Amniotic stem cell (primary cell): Measurements from ENCODE around the gene MRPL51.
A peak's percentile ranks its signal among the peaks of the same experiment; 100 is the strongest.
"Not testable (repeated sequence)": the region's sequence is repeated elsewhere in the genome, so short reads cannot be mapped to it uniquely, and the experiment has no call there.

Experiments used
- DNase-seq: peaks from one replicate; lab custom pipeline; 2025; lab: John Stamatoyannopoulos, UW

Gene MRPL51

GRCh38 chr12:6488240-6488639, 4.8 kb downstream of the MRPL51 start:
- DNase-seq, result no peak

- DNase-seq, result no peak
Measured at GRCh38 chr12:6478416-6478815, 14.6 kb downstream of the MRPL51 start.

GRCh38 chr12:6477601-6478377, 15.3 kb downstream of the MRPL51 start:
- DNase-seq, result not testable (repeated sequence)

- DNase-seq, result peak; percentile 21
Measured at GRCh38 chr12:6476489-6476888, 16.6 kb downstream of the MRPL51 start.

GRCh38 chr12:6475233-6475975, 17.7 kb downstream of the MRPL51 start:
- DNase-seq, result not testable (repeated sequence)

GRCh38 chr12:6472491-6472890, 20.6 kb downstream of the MRPL51 start:
- no peak for DNase-seq

- DNase-seq, result no peak
Measured at GRCh38 chr12:6471989-6472360, 21.1 kb downstream of the MRPL51 start.

- DNase-seq, result peak; percentile 98
Measured at GRCh38 chr12:6470375-6471163, 22.5 kb downstream of the MRPL51 start, which contains the start of gene VAMP1. TSS of gene VAMP1 (minus strand) at chr12:6470677. CDS start at chr12:6470531, 146 bp downstream.

- DNase-seq, result no peak
Measured at GRCh38 chr12:6469609-6470374, 23.3 kb downstream of the MRPL51 start.

- no peak for DNase-seq
Measured at GRCh38 chr12:6469092-6469491, 24.0 kb downstream of the MRPL51 start.

- DNase-seq, result no peak
Measured at GRCh38 chr12:6468283-6468575, 24.8 kb downstream of the MRPL51 start.

GRCh38 chr12:6467571-6468282, 25.3 kb downstream of the MRPL51 start:
- not testable (repeated sequence) for DNase-seq

- DNase-seq, result not testable (repeated sequence)
Measured at GRCh38 chr12:6466751-6467150, 26.3 kb downstream of the MRPL51 start.

GRCh38 chr12:6466184-6466573, 26.9 kb downstream of the MRPL51 start:
- no peak for DNase-seq

- DNase-seq, result peak; percentile 70
Measured at GRCh38 chr12:6465467-6466183, 27.4 kb downstream of the MRPL51 start.

GRCh38 chr12:6464531-6464930, 28.5 kb downstream of the MRPL51 start:
- DNase-seq, result no peak

- DNase-seq, result no peak
Measured at GRCh38 chr12:6463858-6464257, 29.2 kb downstream of the MRPL51 start.

GRCh38 chr12:6463216-6463615, 29.8 kb downstream of the MRPL51 start:
- DNase-seq, result no peak

- DNase-seq, result no peak
Measured at GRCh38 chr12:6462234-6462995, 30.6 kb downstream of the MRPL51 start.
